Measurements from ENCODE around the gene PTPRE.

DNA sequence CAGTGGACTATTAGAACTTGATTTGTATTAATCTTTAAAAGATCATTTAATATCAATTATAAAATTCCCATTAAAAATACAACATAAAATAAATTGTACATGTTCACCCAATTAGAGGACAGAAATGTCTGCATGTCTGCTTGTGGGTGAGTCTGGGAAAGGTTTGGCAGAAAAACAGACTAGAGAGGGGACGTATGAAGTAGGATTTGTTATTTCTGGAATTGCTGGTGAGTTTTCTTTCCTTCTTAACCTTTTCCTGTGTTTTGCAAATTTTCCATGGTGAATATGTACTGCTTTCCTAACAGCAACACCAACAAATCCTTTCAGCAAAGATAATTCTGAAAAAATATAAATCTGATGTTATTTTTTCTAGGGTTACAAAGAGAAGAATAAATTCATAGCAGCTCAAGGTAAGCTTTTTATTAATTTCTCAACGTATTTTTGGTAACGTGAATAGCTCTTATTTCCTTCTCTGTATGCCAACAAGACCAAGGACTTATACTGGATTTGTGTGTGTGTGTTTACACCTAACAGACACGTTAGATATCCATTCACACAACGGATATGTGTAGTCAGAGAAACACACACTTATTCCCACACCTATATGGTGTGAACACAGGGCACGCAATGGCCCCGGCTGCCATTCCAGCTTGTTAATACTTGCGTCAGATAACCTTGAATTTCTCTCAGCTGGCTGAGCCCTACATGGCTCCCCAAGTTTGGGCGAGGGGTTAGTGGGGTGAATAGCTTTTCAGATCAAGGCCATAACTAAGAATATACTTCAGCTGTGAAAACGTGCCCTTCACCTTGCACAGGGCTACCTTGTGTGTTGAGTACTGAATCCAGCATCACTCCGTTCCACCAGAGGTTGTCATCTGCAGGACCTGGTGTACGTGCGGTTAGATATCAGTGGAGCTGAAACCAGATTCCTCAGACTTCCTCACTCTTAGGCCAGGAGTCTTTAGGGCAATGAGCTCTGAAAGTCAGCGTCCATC lies 154.7 kb downstream of the PTPRE start:
- TF ChIP-seq, protein P1, sequence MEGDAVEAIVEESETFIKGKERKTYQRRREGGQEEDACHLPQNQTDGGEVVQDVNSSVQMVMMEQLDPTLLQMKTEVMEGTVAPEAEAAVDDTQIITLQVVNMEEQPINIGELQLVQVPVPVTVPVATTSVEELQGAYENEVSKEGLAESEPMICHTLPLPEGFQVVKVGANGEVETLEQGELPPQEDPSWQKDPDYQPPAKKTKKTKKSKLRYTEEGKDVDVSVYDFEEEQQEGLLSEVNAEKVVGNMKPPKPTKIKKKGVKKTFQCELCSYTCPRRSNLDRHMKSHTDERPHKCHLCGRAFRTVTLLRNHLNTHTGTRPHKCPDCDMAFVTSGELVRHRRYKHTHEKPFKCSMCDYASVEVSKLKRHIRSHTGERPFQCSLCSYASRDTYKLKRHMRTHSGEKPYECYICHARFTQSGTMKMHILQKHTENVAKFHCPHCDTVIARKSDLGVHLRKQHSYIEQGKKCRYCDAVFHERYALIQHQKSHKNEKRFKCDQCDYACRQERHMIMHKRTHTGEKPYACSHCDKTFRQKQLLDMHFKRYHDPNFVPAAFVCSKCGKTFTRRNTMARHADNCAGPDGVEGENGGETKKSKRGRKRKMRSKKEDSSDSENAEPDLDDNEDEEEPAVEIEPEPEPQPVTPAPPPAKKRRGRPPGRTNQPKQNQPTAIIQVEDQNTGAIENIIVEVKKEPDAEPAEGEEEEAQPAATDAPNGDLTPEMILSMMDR (conservative IDR thresholded peaks at IDR 0.05) = no peak
- no peak for TF ChIP-seq ZFX (IDR thresholded peaks at IDR 0.05)

All from C4-2B (cell line).